K562 (cell line): ENCODE data around the gene PSRC1. TPM values are rescaled to one million over a fixed set of nuclear protein-coding genes. Genes with fewer than 3 reads are reported as not detected.
A peak's percentile ranks its signal among the peaks of the same experiment; 100 is the strongest.

Experiments
- ARHGAP35 ChIP-seq: fragments of 450-650 bp; IDR thresholded peaks from 2 replicates; pipeline ENCODE4 v1.6.1; 2018; ENCODE audit not compliant: partially characterized antibody
- ELF1 ChIP-seq: fragments of 200-800 bp; sonication (Bioruptor generic); IDR thresholded peaks from 2 replicates; pipeline ENCODE4 v1.6.1; 2016; ENCODE audit warnings: missing genetic modification characterization, missing compliant biosample characterization
- GTF2B ChIP-seq: IDR thresholded peaks from 2 replicates; pipeline ENCODE4 v1.6.1; 2011; ENCODE audit not compliant: insufficient read length; ENCODE audit errors: extremely low read depth
- L3MBTL2 ChIP-seq: fragments of 450-650 bp; IDR thresholded peaks from 2 replicates; pipeline ENCODE4 v1.6.1; 2016; ENCODE audit warnings: mild to moderate bottlenecking, moderate library complexity
- NR0B1 ChIP-seq: fragments of 450-650 bp; IDR thresholded peaks from one replicate; pipeline ENCODE4 v1.6.1; 2018; ENCODE audit warnings: mild to moderate bottlenecking, moderate library complexity; ENCODE audit not compliant: partially characterized antibody
- PYGO2 ChIP-seq: fragments of 450-650 bp; IDR thresholded peaks from 2 replicates; pipeline ENCODE4 v1.6.1; 2016; ENCODE audit warnings: mild to moderate bottlenecking, missing genetic modification characterization, moderate library complexity, missing compliant biosample characterization
- SETDB1 ChIP-seq: IDR thresholded peaks from one replicate; pipeline ENCODE4 v1.6.1; 2012; ENCODE audit warnings: low read length, control low read depth, inconsistent platforms
- SMARCA5 ChIP-seq: fragments of 450-650 bp; IDR thresholded peaks from 2 replicates; pipeline ENCODE4 v1.6.1; 2016
- SNAPC5 ChIP-seq: fragments of 250-450 bp; sonication (Bioruptor Pico); IDR thresholded peaks from 2 replicates; pipeline ENCODE4 v1.8.0; 2021; ENCODE audit warnings: moderate library complexity, mild to moderate bottlenecking, inconsistent platforms
- SREBF1 ChIP-seq: fragments of 150-350 bp; IDR thresholded peaks from 2 replicates; pipeline ENCODE4 v1.6.1; 2014; ENCODE audit warnings: antibody characterized with exemption, low read depth, low read length, borderline replicate concordance
- SUPT5H ChIP-seq: fragments of 450-650 bp; IDR thresholded peaks from 2 replicates; pipeline ENCODE4 v1.6.1; 2016
- WHSC1 ChIP-seq: IDR thresholded peaks from one replicate; pipeline ENCODE4 v1.6.1; 2012; ENCODE audit warnings: low read length, control low read depth, inconsistent platforms
- ZNF766 ChIP-seq: fragments of 200-800 bp; sonication (Bioruptor generic); conservative IDR thresholded peaks from 2 replicates; pipeline ENCODE4 v1.6.1; 2016; ENCODE audit warnings: missing genetic modification characterization, missing compliant biosample characterization
- polyA plus RNA-seq, 8 experiments: library from polyadenylated mRNA; depleted of rRNA in 4 of 8; stranded (reverse) in 5 of 8; unstranded in 3 of 8; fragments of >200 nt; fragmentation: Nextera tagmentation in 2 of 8; fragmentation: Illumina TruSeq in 1 of 8; extraction: Ambion mirVana in 2 of 8; extraction: Trizol in 1 of 8; gene quantifications; 2 replicates each; pipeline versions ENCODE4 v1.2.1 to v1.2.3, GENCODE V29; 2011 to 2014; ENCODE audit warnings: inconsistent platforms in 1 of 8, missing spikeins in 1 of 8
- total RNA-seq, 7 experiments: library from RNA; depleted of rRNA in 6 of 7; stranded (reverse); fragments of >200 nt in 6 of 7; fragmentation: Illumina TruSeq in 2 of 7; extraction: Trizol in 2 of 7; gene quantifications; 2 replicates each; pipeline versions ENCODE4 v1.2.1 to v1.2.3, GENCODE V29; 2011 to 2021; ENCODE audit warnings: low replicate concordance in 1 of 7

The PSRC1 gene
- total and polyA plus RNA-seq, 9 of the 15 experiments (the other 6 are each of a cell fraction or from before 2014, with no cell fraction given): 6.5 to 65.2 (median 39.3) TPM

- TF ChIP-seq GTF2B (no peak), ZNF766 (CRISPR knock-in tag) (no peak), SETDB1 (no peak), NR0B1 (no peak), ARHGAP35 (no peak), SUPT5H (no peak), WHSC1 (no peak), SMARCA5 (no peak), L3MBTL2 (peak; percentile 97), SNAPC5 (CRISPR knock-in tag) (no peak), SREBF1 (no peak), PYGO2 (tag) (no peak), ELF1 (no peak)
Observed at GRCh38 chr1:109248797-109249629, 33.9 kb downstream of the PSRC1 start, which contains the start of gene CELSR2 (continued).
